CD14-positive monocyte (primary cell): ENCODE results near the gene TOX3. TPM values are rescaled to one million over a fixed set of nuclear protein-coding genes. Genes with fewer than 3 reads are reported as not detected.

Source experiments
- DNase-seq, 3 donors: peaks; one replicate each; pipeline ENCODE4 v3.0.0-alpha.2; 2011 to 2022
- H2AFZ ChIP-seq: 2 replicates; pipeline ENCODE4 v1.6.0; 2012; ENCODE audit warnings: mild to moderate bottlenecking, low read depth, low read length, inconsistent platforms; ENCODE audit not compliant: insufficient read depth, poor library complexity, severe bottlenecking
- H3K27ac ChIP-seq, 2 donors: 1 replicate in 1 of 2; 2 replicates in 1 of 2; pipeline ENCODE4 v1.5.1; 2012 to 2013; ENCODE audit warnings: low read length in 2 of 2, control low read depth in 1 of 2, inconsistent platforms in 1 of 2, low read depth in 1 of 2, mild to moderate bottlenecking in 1 of 2
- H3K27me3 ChIP-seq, 2 donors: one replicate each; pipeline versions ENCODE4 v1.6.0 to v1.6.1; 2011 to 2013; ENCODE audit warnings: low read length in 2 of 2; ENCODE audit not compliant: control insufficient read depth in 2 of 2, insufficient read depth in 2 of 2
- H3K36me3 ChIP-seq, 2 donors: replicated peaks in 1 of 2; 1 replicate in 1 of 2; 2 replicates in 1 of 2; pipeline versions ENCODE4 v1.5.1 to v1.6.1; 2012 to 2013; ENCODE audit warnings: low read length in 2 of 2, control low read depth in 1 of 2, inconsistent platforms in 1 of 2, mild to moderate bottlenecking in 1 of 2; ENCODE audit not compliant: insufficient read depth in 2 of 2, control insufficient read depth in 1 of 2
- H3K4me1 ChIP-seq, 2 donors: 1 replicate in 1 of 2; 2 replicates in 1 of 2; pipeline versions ENCODE4 v1.5.1 to v1.6.1; 2012 to 2013; ENCODE audit warnings: low read length in 2 of 2, control low read depth in 1 of 2, inconsistent platforms in 1 of 2, mild to moderate bottlenecking in 1 of 2, moderate library complexity in 1 of 2; ENCODE audit not compliant: insufficient read depth in 2 of 2, control insufficient read depth in 1 of 2
- H3K4me2 ChIP-seq: replicated peaks from 2 replicates; pipeline ENCODE3; 2012; ENCODE audit warnings: low read length, moderate library complexity, mild to moderate bottlenecking; ENCODE audit not compliant: poor library complexity, severe bottlenecking; ENCODE audit errors: extremely low read depth
- H3K4me3 ChIP-seq, 3 experiments: fragments of 200-600 bp in 1 of 3; sonication (generic) in 1 of 3; replicated peaks in 1 of 3; 1 replicate in 2 of 3; 2 replicates in 1 of 3; pipeline ENCODE4 v1.5.1; 2011 to 2013; ENCODE audit warnings: low read length in 3 of 3, mild to moderate bottlenecking in 3 of 3, control low read depth in 2 of 3, low read depth in 2 of 3, inconsistent platforms in 1 of 3, moderate library complexity in 1 of 3
- H3K79me2 ChIP-seq: 2 replicates; pipeline ENCODE4 v1.6.0; 2012; ENCODE audit warnings: mild to moderate bottlenecking, control low read depth, inconsistent platforms, low read length, moderate library complexity; ENCODE audit not compliant: insufficient read depth
- H3K9ac ChIP-seq: 2 replicates; pipeline ENCODE4 v1.6.0; 2017; ENCODE audit warnings: low read length, mild to moderate bottlenecking; ENCODE audit not compliant: insufficient read depth, poor library complexity, severe bottlenecking
- H3K9me3 ChIP-seq, 2 donors: replicated peaks in 1 of 2; 1 replicate in 1 of 2; 2 replicates in 1 of 2; pipeline versions ENCODE4 v1.5.1 to v1.6.1; 2012 to 2013; ENCODE audit warnings: low read length in 2 of 2, control low read depth in 1 of 2; ENCODE audit not compliant: control insufficient read depth in 1 of 2, insufficient read depth in 1 of 2
- H4K20me1 ChIP-seq: 2 replicates; pipeline ENCODE4 v1.6.0; 2012; ENCODE audit warnings: mild to moderate bottlenecking, low read length, control low read depth, moderate library complexity; ENCODE audit not compliant: insufficient read depth
- H3K27ac Mint-ChIP-seq, 7 donors: one replicate each; pipeline ENCODE4 v1.8.0; 2020; ENCODE audit warnings: mild to moderate bottlenecking in 7 of 7, mixed read lengths in 7 of 7, moderate library complexity in 6 of 7, inconsistent platforms in 2 of 7
- H3K27me3 Mint-ChIP-seq, 3 donors: one replicate each; pipeline ENCODE4 v1.8.0; 2021 to 2022; ENCODE audit warnings: low read depth in 3 of 3, mild to moderate bottlenecking in 3 of 3, mixed read lengths in 3 of 3, moderate library complexity in 3 of 3, inconsistent platforms in 1 of 3
- H3K36me3 Mint-ChIP-seq, 2 donors: one replicate each; pipeline ENCODE4 v1.8.0; 2020; ENCODE audit warnings: mixed read lengths in 2 of 2, inconsistent platforms in 1 of 2, mild to moderate bottlenecking in 1 of 2
- H3K4me1 Mint-ChIP-seq: one replicate; pipeline ENCODE4 v1.8.0; 2020; ENCODE audit warnings: mild to moderate bottlenecking, mixed read lengths
- H3K4me3 Mint-ChIP-seq, 2 donors: one replicate each; pipeline ENCODE4 v1.8.0; 2020; ENCODE audit warnings: mild to moderate bottlenecking in 2 of 2, mixed read lengths in 2 of 2, moderate library complexity in 1 of 2
- H3K9me3 Mint-ChIP-seq, 7 donors: one replicate each; pipeline ENCODE4 v1.8.0; 2020 to 2022; ENCODE audit warnings: mixed read lengths in 7 of 7, mild to moderate bottlenecking in 6 of 7, moderate library complexity in 6 of 7, inconsistent platforms in 2 of 7
- WGBS: methylation state at CpG from one replicate; pipeline ENCODE4 v1.1.5; 2013; ENCODE audit warnings: missing lambda C conversion rate; ENCODE audit not compliant: insufficient coverage; 5-methylcytosine and 5-hydroxymethylcytosine counted together
- intact Hi-C, 2 donors: fragments of 100-400 bp; cut with micrococcal nuclease; formaldehyde crosslinking; loops; one replicate each; pipeline versions ENCODE4 v1.15.0 to v1.15.1; 2023
- polyA plus RNA-seq, 3 donors: library from polyadenylated mRNA; depleted of rRNA in 1 of 3; unstranded in 2 of 3; stranded (reverse) in 1 of 3; fragments of 300-500 nt in 2 of 3; fragments of >200 nt in 1 of 3; fragmentation: Illumina TruSeq in 2 of 3; gene quantifications; 1 replicate in 2 of 3; 2 replicates in 1 of 3; pipeline ENCODE4 v1.2.3, GENCODE V29; 2012 to 2021
- TF ChIP-seq, protein P1 (sequence below): fragments of 200-600 bp; IDR thresholded peaks from one replicate; pipeline ENCODE4 v1.8.0; 2022; ENCODE audit warnings: antibody characterized with exemption, mild to moderate bottlenecking

TOX3 gene
- polyA plus RNA-seq, 3 donors, result not detected

DNA sequence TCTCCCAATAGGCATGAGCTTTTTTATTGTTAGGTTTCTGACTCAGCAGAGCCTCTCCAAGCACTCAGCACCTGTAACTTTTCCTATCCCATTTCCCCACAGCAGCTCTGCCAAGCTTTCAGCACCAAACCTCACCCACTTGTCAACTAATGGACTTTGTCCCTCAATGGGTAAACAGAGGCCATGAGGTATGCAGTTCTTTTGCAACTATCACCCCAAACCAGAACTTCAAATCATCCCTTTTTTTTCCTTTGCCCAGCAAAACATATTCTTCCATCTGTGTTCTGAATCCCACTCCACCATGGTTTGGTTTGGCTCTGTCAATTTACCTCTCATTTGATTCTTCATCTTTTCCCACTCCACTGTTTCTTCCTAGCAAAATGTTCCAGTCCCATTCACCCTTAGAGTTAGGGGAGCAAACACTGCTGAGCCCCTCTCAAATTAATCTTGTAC lies 58.1 kb downstream of the TOX3 start:
- Histone ChIP-seq H2AFZ (no peak overlapping the region), H3K4me3 (no peak overlapping the region), H3K27me3 (no peaks in the 10 kb centered on the region), H3K79me2 (no peaks in the 10 kb centered on the region), H3K4me2 (no peak overlapping the region), H3K9ac (no peak overlapping the region), H3K9me3 (no peaks in the 10 kb centered on the region), H3K36me3 (no peaks in the 10 kb centered on the region), H4K20me1 (no peaks in the 10 kb centered on the region), H3K27ac (no peak overlapping the region), H3K4me1 (no peaks in the 10 kb centered on the region)
- Mint-ChIP-seq H3K27me3 (peaks cover 0 to 1% (median 0%) of the 10 kb centered on the region in 3 donors), H3K27ac (no peak overlapping the region), H3K36me3 (no peaks in the 10 kb centered on the region), H3K9me3 (peaks cover 0 to 2% (median 0%) of the 10 kb centered on the region in 7 donors), H3K4me3 (no peak overlapping the region), H3K4me1 (no peaks in the 10 kb centered on the region)
- TF ChIP-seq, protein P1, sequence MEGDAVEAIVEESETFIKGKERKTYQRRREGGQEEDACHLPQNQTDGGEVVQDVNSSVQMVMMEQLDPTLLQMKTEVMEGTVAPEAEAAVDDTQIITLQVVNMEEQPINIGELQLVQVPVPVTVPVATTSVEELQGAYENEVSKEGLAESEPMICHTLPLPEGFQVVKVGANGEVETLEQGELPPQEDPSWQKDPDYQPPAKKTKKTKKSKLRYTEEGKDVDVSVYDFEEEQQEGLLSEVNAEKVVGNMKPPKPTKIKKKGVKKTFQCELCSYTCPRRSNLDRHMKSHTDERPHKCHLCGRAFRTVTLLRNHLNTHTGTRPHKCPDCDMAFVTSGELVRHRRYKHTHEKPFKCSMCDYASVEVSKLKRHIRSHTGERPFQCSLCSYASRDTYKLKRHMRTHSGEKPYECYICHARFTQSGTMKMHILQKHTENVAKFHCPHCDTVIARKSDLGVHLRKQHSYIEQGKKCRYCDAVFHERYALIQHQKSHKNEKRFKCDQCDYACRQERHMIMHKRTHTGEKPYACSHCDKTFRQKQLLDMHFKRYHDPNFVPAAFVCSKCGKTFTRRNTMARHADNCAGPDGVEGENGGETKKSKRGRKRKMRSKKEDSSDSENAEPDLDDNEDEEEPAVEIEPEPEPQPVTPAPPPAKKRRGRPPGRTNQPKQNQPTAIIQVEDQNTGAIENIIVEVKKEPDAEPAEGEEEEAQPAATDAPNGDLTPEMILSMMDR, result no peak
- DNase-seq, result no peak
- intact Hi-C loops, result no loop called here

DNA sequence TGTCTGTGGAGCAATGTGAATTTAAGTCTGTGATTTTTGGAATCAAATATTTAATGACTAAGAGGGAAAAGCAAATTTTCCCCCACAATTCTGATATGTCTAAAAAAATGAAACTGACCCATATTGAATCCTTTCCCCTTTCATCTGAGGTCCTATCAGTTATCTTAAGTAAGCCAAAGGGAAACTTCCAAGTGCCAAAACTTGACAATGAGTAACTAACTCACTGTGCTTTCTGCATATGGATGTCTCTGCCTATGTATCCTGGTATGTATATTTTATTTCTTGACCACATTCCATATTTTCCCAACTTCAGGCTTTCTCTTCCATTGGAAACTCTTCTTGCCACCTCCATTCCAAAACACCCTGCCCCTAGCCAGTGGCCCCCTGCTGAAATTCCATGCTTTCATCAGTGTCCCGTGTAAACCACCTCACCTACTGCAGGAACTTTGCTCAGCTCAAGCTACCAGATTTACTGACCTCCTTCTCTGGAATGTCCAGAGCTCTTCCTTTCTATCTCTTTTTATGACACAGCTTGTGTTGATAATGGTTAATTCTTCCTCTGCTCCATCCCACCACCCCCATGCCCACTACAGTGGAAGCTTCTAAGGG lies 59.0 kb downstream of the TOX3 start:
- H3K79me2 ChIP-seq, result no peaks in the 10 kb centered on the region
- Mint-ChIP-seq H3K4me1 (no peaks in the 10 kb centered on the region), H3K27ac (no peak overlapping the region), H3K36me3 (no peaks in the 10 kb centered on the region), H3K4me3 (no peak overlapping the region), H3K9me3 (peaks cover 0 to 4% (median 1%) of the 10 kb centered on the region in 7 donors), H3K27me3 (peaks cover 0 to 1% (median 0%) of the 10 kb centered on the region in 3 donors)
- H3K27me3 ChIP-seq, result no peaks in the 10 kb centered on the region
- H3K4me1 ChIP-seq, result no peaks in the 10 kb centered on the region
- H4K20me1 ChIP-seq, result no peaks in the 10 kb centered on the region
- no peak for DNase-seq
- intact Hi-C loops, result no loop called here
- H2AFZ ChIP-seq, result no peak overlapping the region
- no peak overlapping the region for H3K4me2 ChIP-seq
- TF ChIP-seq, protein P1, result no peak
- H3K9me3 ChIP-seq, result no peaks in the 10 kb centered on the region
- no peak overlapping the region for H3K27ac ChIP-seq
- WGBS, result no CpG with 5 or more reads among the region's 1 CpG
- H3K36me3 ChIP-seq, result no peaks in the 10 kb centered on the region
- no peak overlapping the region for H3K4me3 ChIP-seq
- no peak overlapping the region for H3K9ac ChIP-seq
